H9 (cell line): ENCODE data around the gene GSTO1. TPM values are rescaled to one million over a fixed set of nuclear protein-coding genes. Genes with fewer than 3 reads are reported as not detected.

Experiments used
- DNase-seq: peaks from one replicate; pipeline ENCODE4 v3.0.0-alpha.2; 2017
- H2AFZ ChIP-seq: one replicate; pipeline ENCODE4 v1.6.1; 2013; ENCODE audit warnings: mild to moderate bottlenecking, low read length, control low read depth, moderate library complexity
- H2AK5ac ChIP-seq: 2 replicates; pipeline ENCODE4 v1.6.1; 2013; ENCODE audit warnings: low read length, control low read depth, mixed read lengths; ENCODE audit not compliant: insufficient read length
- H2BK120ac ChIP-seq: one replicate; pipeline ENCODE4 v1.6.1; 2013; ENCODE audit warnings: low read depth, mild to moderate bottlenecking, low read length, control low read depth, inconsistent platforms; ENCODE audit not compliant: poor library complexity, severe bottlenecking
- H2BK12ac ChIP-seq: 2 replicates; pipeline ENCODE4 v1.6.1; 2013; ENCODE audit warnings: low read length, control low read depth, mixed read lengths, low read depth; ENCODE audit not compliant: insufficient read length
- H2BK15ac ChIP-seq: 2 replicates; pipeline ENCODE4 v1.6.1; 2013; ENCODE audit warnings: low read depth, low read length, control low read depth
- H2BK20ac ChIP-seq: one replicate; pipeline ENCODE4 v1.6.1; 2013; ENCODE audit warnings: low read depth, mild to moderate bottlenecking, low read length, control low read depth, inconsistent platforms; ENCODE audit not compliant: poor library complexity, severe bottlenecking
- H2BK5ac ChIP-seq: 2 replicates; pipeline ENCODE4 v1.6.1; 2013; ENCODE audit warnings: low read length, control low read depth, mixed read lengths; ENCODE audit not compliant: insufficient read length
- H3K14ac ChIP-seq: 2 replicates; pipeline ENCODE4 v1.6.1; 2013; ENCODE audit warnings: low read length, control low read depth; ENCODE audit not compliant: insufficient read depth
- H3K18ac ChIP-seq: 2 replicates; pipeline ENCODE4 v1.6.1; 2013; ENCODE audit warnings: low read depth, mild to moderate bottlenecking, mixed read lengths, low read length, control low read depth; ENCODE audit not compliant: insufficient read length
- H3K23ac ChIP-seq: 2 replicates; pipeline ENCODE4 v1.6.1; 2013; ENCODE audit warnings: low read length, control low read depth, mixed read lengths, low read depth; ENCODE audit not compliant: insufficient read length
- H3K23me2 ChIP-seq: 2 replicates; pipeline ENCODE4 v1.6.1; 2013; ENCODE audit warnings: low read depth, mild to moderate bottlenecking, mixed read lengths, low read length, control low read depth; ENCODE audit not compliant: insufficient read length, poor library complexity, severe bottlenecking
- H3K27ac ChIP-seq: 2 replicates; pipeline ENCODE4 v1.5.1; 2013; ENCODE audit warnings: low read length, control low read depth, mixed read lengths, low read depth; ENCODE audit not compliant: insufficient read length
- H3K27me3 ChIP-seq: 2 replicates; pipeline ENCODE4 v1.6.1; 2013; ENCODE audit warnings: low read length, control low read depth, inconsistent platforms; ENCODE audit not compliant: insufficient read depth
- H3K4ac ChIP-seq: 2 replicates; pipeline ENCODE4 v1.6.1; 2013; ENCODE audit warnings: low read depth, mild to moderate bottlenecking, control low read depth, inconsistent platforms, low read length, moderate library complexity
- H3K4me1 ChIP-seq: 2 replicates; pipeline ENCODE4 v1.6.1; 2013; ENCODE audit warnings: low read length, control low read depth, inconsistent platforms; ENCODE audit not compliant: insufficient read depth
- H3K4me2 ChIP-seq: 2 replicates; pipeline ENCODE4 v1.6.1; 2013; ENCODE audit warnings: low read length, control low read depth, mixed read lengths; ENCODE audit not compliant: insufficient read length, insufficient read depth
- H3K56ac ChIP-seq: 2 replicates; pipeline ENCODE4 v1.6.1; 2013; ENCODE audit warnings: low read depth, mild to moderate bottlenecking, mixed read lengths, low read length, control low read depth; ENCODE audit not compliant: insufficient read length
- H3K79me1 ChIP-seq: 2 replicates; pipeline ENCODE4 v1.6.1; 2013; ENCODE audit warnings: low read depth, mild to moderate bottlenecking, moderate library complexity, low read length, control low read depth, inconsistent platforms; ENCODE audit not compliant: insufficient read depth, poor library complexity, severe bottlenecking
- H3K79me2 ChIP-seq: 2 replicates; pipeline ENCODE4 v1.6.1; 2013; ENCODE audit warnings: low read length, control low read depth, inconsistent platforms; ENCODE audit not compliant: insufficient read depth
- H3K9ac ChIP-seq: 2 replicates; pipeline ENCODE4 v1.6.1; 2013; ENCODE audit warnings: low read length, control low read depth, mixed read lengths; ENCODE audit not compliant: insufficient read length; ENCODE audit errors: extremely low read depth
- H3K9me3 ChIP-seq: one replicate; pipeline ENCODE4 v1.6.1; 2013; ENCODE audit warnings: low read depth, low read length, inconsistent platforms; ENCODE audit not compliant: control insufficient read depth
- H3T11ph ChIP-seq: one replicate; pipeline ENCODE4 v1.6.1; 2013; ENCODE audit warnings: mild to moderate bottlenecking, low read length, control low read depth, inconsistent platforms
- H4K20me1 ChIP-seq: one replicate; pipeline ENCODE4 v1.6.1; 2013; ENCODE audit not compliant: control insufficient read depth, insufficient read length, insufficient read depth
- H4K5ac ChIP-seq: 2 replicates; pipeline ENCODE4 v1.6.1; 2013; ENCODE audit warnings: low read depth, mild to moderate bottlenecking, mixed read lengths, low read length, control low read depth; ENCODE audit not compliant: insufficient read length
- H4K8ac ChIP-seq: replicated peaks from 2 replicates; pipeline ENCODE4 v1.6.1; 2013; ENCODE audit warnings: low read length, control low read depth, mixed read lengths, low read depth; ENCODE audit not compliant: insufficient read length
- H4K91ac ChIP-seq: 2 replicates; pipeline ENCODE4 v1.6.1; 2013; ENCODE audit warnings: low read depth, mild to moderate bottlenecking, moderate library complexity, mixed read lengths, low read length, control low read depth; ENCODE audit not compliant: insufficient read length
- H3K27ac Mint-ChIP-seq, 3 experiments: 2 replicates in 2 of 3; 3 replicates in 1 of 3; pipeline ENCODE4 v1.8.0; 2020 to 2021; ENCODE audit warnings: mixed read lengths in 3 of 3, mild to moderate bottlenecking in 1 of 3, moderate library complexity in 1 of 3
- H3K27me3 Mint-ChIP-seq: 2 replicates; pipeline ENCODE4 v1.8.0; 2021; ENCODE audit warnings: low read depth, mild to moderate bottlenecking, moderate library complexity, mixed read lengths
- H3K36me3 Mint-ChIP-seq, 3 experiments: 2 replicates in 2 of 3; 3 replicates in 1 of 3; pipeline ENCODE4 v1.8.0; 2020 to 2021; ENCODE audit warnings: low read depth in 3 of 3, mixed read lengths in 3 of 3; ENCODE audit not compliant: insufficient read depth in 1 of 3
- H3K4me1 Mint-ChIP-seq, 2 experiments: 2 replicates each; pipeline ENCODE4 v1.8.0; 2020; ENCODE audit warnings: mixed read lengths in 2 of 2
- H3K4me3 Mint-ChIP-seq, 2 experiments: 2 replicates in 1 of 2; 3 replicates in 1 of 2; pipeline ENCODE4 v1.8.0; 2020 to 2021; ENCODE audit warnings: mild to moderate bottlenecking in 2 of 2, mixed read lengths in 2 of 2, moderate library complexity in 1 of 2
- H3K9me3 Mint-ChIP-seq, 2 experiments: 2 replicates in 1 of 2; 3 replicates in 1 of 2; pipeline ENCODE4 v1.8.0; 2020; ENCODE audit warnings: mild to moderate bottlenecking in 2 of 2, mixed read lengths in 2 of 2, moderate library complexity in 1 of 2
- CTCF ChIP-seq: fragments of 200-600 bp; sonication (generic); conservative IDR thresholded peaks from 3 replicates; pipeline ENCODE4 v1.8.0; 2021; ENCODE audit warnings: antibody characterized with exemption, mild to moderate bottlenecking
- WGBS: extraction: QIAGEN DNeasy Blood & Tissue Kit; methylation state at CpG from one replicate; pipeline ENCODE4 v1.1.7; 2013; ENCODE audit warnings: missing lambda C conversion rate, low lambda C conversion rate, mixed read lengths; ENCODE audit not compliant: insufficient read length; ENCODE audit errors: extremely low coverage; 5-methylcytosine and 5-hydroxymethylcytosine counted together
- total RNA-seq: library from RNA; stranded (reverse); gene quantifications from 2 replicates; pipeline ENCODE4 v1.2.1, GENCODE V29; 2021

The GSTO1 gene
- total RNA-seq, 1 experiment from 2014 or later: 114 TPM

- H3K4me2 ChIP-seq: peak overlapping the region; percentile 87
- H3K4me1 ChIP-seq: peaks cover 11% of the 10 kb centered on the region; the same call in 1 of the 2 replicates
- no peak overlapping the region for H3K23ac ChIP-seq
- no peak overlapping the region for H2BK120ac ChIP-seq
- H2BK5ac ChIP-seq: no peak overlapping the region
- no peak overlapping the region for H2BK12ac ChIP-seq
- no peaks in the 10 kb centered on the region; a peak in 1 of 5 replicates for H3K9me3 Mint-ChIP-seq
- no peak overlapping the region for H2BK15ac ChIP-seq
- no peak overlapping the region for H4K8ac ChIP-seq
- no peak overlapping the region for H3K14ac ChIP-seq
- H2AFZ ChIP-seq: no peak overlapping the region
- H4K20me1 ChIP-seq: no peaks in the 10 kb centered on the region
- peaks cover 15% of the 10 kb centered on the region for H3K27me3 Mint-ChIP-seq
- no peak overlapping the region for H3K4ac ChIP-seq
- H2AK5ac ChIP-seq: no peak overlapping the region
- H3K79me2 ChIP-seq: no peaks in the 10 kb centered on the region; the same call in 1 of the 2 replicates
- no peak overlapping the region for H3K56ac ChIP-seq
- H3K36me3 Mint-ChIP-seq: peaks cover 0 to 13% (median 11%) of the 10 kb centered on the region in 3 experiments; a peak in 5 of 7 replicates
- no peak overlapping the region for H3K18ac ChIP-seq
- H3K27me3 ChIP-seq: no peaks in the 10 kb centered on the region; the same call in 1 of the 2 replicates
- H3K27ac Mint-ChIP-seq: peak overlapping the region in 1 of 3 experiments; percentile 90; a peak in 3 of 7 replicates
- no peak overlapping the region for H2BK20ac ChIP-seq
- no peak overlapping the region for H3K27ac ChIP-seq
- WGBS: no CpG with 5 or more reads among the region's 10 CpGs
- H4K91ac ChIP-seq: no peak overlapping the region
- no peak for TF ChIP-seq CTCF
- peak; percentile 50 for DNase-seq
- H4K5ac ChIP-seq: no peak overlapping the region
- no peaks in the 10 kb centered on the region for H3K79me1 ChIP-seq
- peaks cover 12% of the 10 kb centered on the region for H3K23me2 ChIP-seq
- no peaks in the 10 kb centered on the region for H3K9me3 ChIP-seq
- peak overlapping the region; percentile 77 to 87 for H3K4me3 Mint-ChIP-seq
- H3T11ph ChIP-seq: no peak overlapping the region
- H3K9ac ChIP-seq: no peak overlapping the region
- H3K4me1 Mint-ChIP-seq: peaks cover 51 to 58% of the 10 kb centered on the region in 2 experiments
Measured at GRCh38 chr10:104253606-104254410, 884 bp upstream of the GSTO1 start.
